NT2/D1 (cell line): ENCODE measurements around the gene GPR26.

Source experiments
- YY1 ChIP-seq: IDR thresholded peaks from 2 replicates; pipeline ENCODE4 v1.6.1; 2011; ENCODE audit not compliant: insufficient read length, insufficient read depth
- ZNF274 ChIP-seq: IDR thresholded peaks from 2 replicates; pipeline ENCODE4 v1.6.1; 2011; ENCODE audit warnings: mild to moderate bottlenecking, low read depth, low read length

DNA sequence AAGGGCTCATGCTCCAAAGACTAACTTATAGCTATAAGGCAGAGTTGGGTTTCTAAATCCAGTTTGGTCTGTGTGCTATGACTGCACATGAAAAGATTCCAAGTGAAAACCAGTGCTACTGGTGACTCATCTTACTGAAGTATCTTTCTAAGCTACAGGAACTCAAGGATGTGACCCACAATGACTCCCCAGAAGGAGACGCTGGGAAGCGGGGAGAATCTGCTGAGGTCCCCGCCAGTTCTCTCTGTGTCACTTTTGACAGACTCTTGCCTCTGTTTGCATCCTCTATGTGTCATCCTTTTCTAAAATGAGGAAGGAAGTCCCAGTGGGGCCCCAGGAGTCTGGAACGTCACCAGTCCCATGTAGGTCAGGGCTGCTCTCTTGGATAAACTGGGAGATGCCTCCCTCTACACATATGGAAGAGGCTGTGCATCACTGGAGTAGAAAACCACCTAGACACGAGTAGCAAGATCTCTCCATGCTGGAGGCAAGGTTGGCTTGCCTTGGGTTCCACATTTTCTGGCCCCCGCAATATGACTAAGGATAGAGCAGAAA, 28.8 kb upstream of the GPR26 start:
- TF ChIP-seq ZNF274: no peak
- no peak for TF ChIP-seq YY1
